ENCODE data around the gene KHNYN. TPM values are rescaled to one million over a fixed set of nuclear protein-coding genes. Genes with fewer than 3 reads are reported as not detected.
"Not testable (repeated sequence)": the region's sequence is repeated elsewhere in the genome, so short reads cannot be mapped to it uniquely, and the experiment has no call there.

The KHNYN gene
- 60.6 and 72.2 TPM in 2 replicates for total RNA-seq (2014; rRNA removed; shearing (Covaris generic))

- peak; percentile 71 for DNase-seq (ENCODE audit: low spot score)
Observed at GRCh38 chr14:24429395-24430142, at the start of gene KHNYN, which contains the start of gene CBLN3. Gene KHNYN (plus strand): TSS chr14:24429954. CDS start chr14:24430731, 777 bp downstream. Gene CBLN3 (minus strand): TSS chr14:24429668. CDS start chr14:24429054, 614 bp downstream.

GRCh38 chr14:24381363-24382063 is 48.2 kb upstream of the KHNYN start:
- no peak for DNase-seq (ENCODE audit: low spot score)

- no peak for DNase-seq (ENCODE audit: low spot score)
Observed at GRCh38 chr14:24382064-24382371, 47.7 kb upstream of the KHNYN start.

- no peak for DNase-seq (ENCODE audit: low spot score)
Observed at GRCh38 chr14:24384169-24384568, 45.6 kb upstream of the KHNYN start.

- no peak for DNase-seq (ENCODE audit: low spot score)
Observed at GRCh38 chr14:24385524-24385923, 44.2 kb upstream of the KHNYN start.

GRCh38 chr14:24387009-24387345 is 42.8 kb upstream of the KHNYN start:
- no peak for DNase-seq (ENCODE audit: low spot score)

- not testable (repeated sequence) for DNase-seq (ENCODE audit: low spot score)
Observed at GRCh38 chr14:24387579-24387978, 42.2 kb upstream of the KHNYN start.

- no peak for DNase-seq (ENCODE audit: low spot score)
Observed at GRCh38 chr14:24388474-24389179, 41.1 kb upstream of the KHNYN start.

GRCh38 chr14:24389226-24389848 is 40.4 kb upstream of the KHNYN start:
- DNase-seq (ENCODE audit: low spot score) = no peak

- DNase-seq (ENCODE audit: low spot score) = no peak
Observed at GRCh38 chr14:24390701-24391468, 38.9 kb upstream of the KHNYN start.

- DNase-seq (ENCODE audit: low spot score) = peak; percentile 79
Observed at GRCh38 chr14:24392325-24393091, 37.2 kb upstream of the KHNYN start.

GRCh38 chr14:24394275-24394674 is 35.5 kb upstream of the KHNYN start:
- DNase-seq (ENCODE audit: low spot score) = no peak

GRCh38 chr14:24395609-24396582 is 33.9 kb upstream of the KHNYN start:
- no peak for DNase-seq (ENCODE audit: low spot score)

GRCh38 chr14:24397639-24398292 is 32.0 kb upstream of the KHNYN start:
- DNase-seq (ENCODE audit: low spot score) = no peak

GRCh38 chr14:24398293-24398652 is 31.5 kb upstream of the KHNYN start:
- peak; percentile 43 for DNase-seq (ENCODE audit: low spot score)

GRCh38 chr14:24398653-24399446 is 30.9 kb upstream of the KHNYN start, which contains the start of gene NYNRIN:
Gene NYNRIN (plus strand): TSS chr14:24399003. CDS start chr14:24399247, 244 bp downstream.
- DNase-seq (ENCODE audit: low spot score) = peak; percentile 40

- no peak for DNase-seq (ENCODE audit: low spot score)
Observed at GRCh38 chr14:24399447-24399822, 30.3 kb upstream of the KHNYN start.
